GM13976 (cell line): Measurements from ENCODE around the gene RUNX1.
"Not testable (repeated sequence)": the region's sequence is repeated elsewhere in the genome, so short reads cannot be mapped to it uniquely, and the experiment has no call there.

Experiments
- DNase-seq: peaks from one replicate; pipeline ENCODE4 v3.0.0; 2012; ENCODE audit warnings: low spot score
- CTCF ChIP-seq: IDR thresholded peaks from 2 replicates; pipeline ENCODE4 v1.5.1; 2012; ENCODE audit warnings: borderline replicate concordance, mild to moderate bottlenecking; ENCODE audit not compliant: insufficient read depth; ENCODE audit errors: extremely low read depth, missing control alignments, control extremely low read depth
- in situ Hi-C: fragments of 300-500 bp; cut with MboI; formaldehyde crosslinking; loops from one replicate; pipeline ENCODE4 v1.12.0; 2022; ENCODE audit warnings: low sequenced_read_pairs, mixed read lengths, inconsistent platforms; ENCODE audit not compliant: unreplicated experiment

Gene RUNX1

GRCh38 chr21:34971656-34972055 lies 77.4 kb downstream of the RUNX1 start:
- in situ Hi-C loops = no loop called here
- no peak for TF ChIP-seq CTCF
- DNase-seq = no peak

- DNase-seq = no peak
- no peak for TF ChIP-seq CTCF
- in situ Hi-C loops = no loop called here
Observed at GRCh38 chr21:34970566-34970965, 78.5 kb downstream of the RUNX1 start.

DNA sequence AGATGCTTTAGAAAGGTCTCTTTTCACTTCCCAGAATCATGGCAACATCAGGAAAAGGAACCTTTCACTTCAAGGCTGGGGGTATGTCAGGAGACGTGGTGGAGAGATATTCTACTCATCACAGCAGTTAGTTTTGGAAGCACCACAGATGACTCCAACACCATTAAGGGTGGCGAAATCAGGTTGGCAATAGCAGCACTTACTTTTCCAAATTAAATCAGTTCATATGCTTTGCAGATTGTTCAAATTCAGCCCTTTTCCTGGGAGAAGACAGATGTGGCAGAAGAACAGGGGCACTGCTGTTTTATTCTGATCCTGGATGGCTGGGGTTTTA lies 79.0 kb downstream of the RUNX1 start:
- no peak for TF ChIP-seq CTCF
- in situ Hi-C loops = no loop called here
- no peak for DNase-seq

DNA sequence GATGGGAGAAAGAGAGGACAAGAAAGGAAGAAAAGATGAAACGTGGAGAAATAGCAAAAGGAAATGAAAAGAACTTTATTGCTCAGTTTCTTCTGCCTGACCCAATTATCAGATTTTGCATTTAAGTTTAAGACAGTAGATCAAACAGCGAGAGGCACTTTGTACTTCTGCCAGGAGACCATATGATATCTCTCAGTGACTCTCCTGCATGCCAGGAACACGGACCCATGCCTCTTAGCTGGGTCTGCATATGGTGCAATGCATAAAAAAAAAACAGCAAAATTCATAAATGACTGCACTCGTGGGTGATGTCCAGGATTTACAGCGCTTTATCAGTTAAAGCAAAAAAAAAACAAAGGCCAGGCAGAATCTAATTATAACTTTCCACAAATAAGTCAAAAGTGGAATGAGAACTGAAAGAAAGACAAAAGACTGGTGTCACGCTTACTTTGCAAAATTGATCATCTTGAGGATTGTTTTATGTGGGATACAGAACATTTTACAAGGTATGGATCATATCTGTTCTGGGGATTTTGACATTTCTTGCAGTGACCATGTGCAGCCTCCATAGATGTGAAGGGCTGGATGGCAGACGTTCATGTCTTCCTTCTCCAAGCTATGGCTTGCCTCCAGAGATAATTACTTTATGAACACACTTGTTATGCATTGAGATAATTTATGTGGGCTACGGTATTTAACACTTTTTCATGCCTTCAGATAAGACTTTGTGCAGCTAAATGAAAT lies 79.5 kb downstream of the RUNX1 start:
- in situ Hi-C loops = no loop called here
- no peak for TF ChIP-seq CTCF
- DNase-seq = no peak

- in situ Hi-C loops = no loop called here
- no peak for DNase-seq
- no peak for TF ChIP-seq CTCF
Observed at GRCh38 chr21:34968414-34969333, 80.4 kb downstream of the RUNX1 start.

GRCh38 chr21:34967509-34968289 lies 81.4 kb downstream of the RUNX1 start:
- no peak for DNase-seq
- TF ChIP-seq CTCF = no peak
- in situ Hi-C loops = no loop called here

GRCh38 chr21:34966881-34967280 lies 82.2 kb downstream of the RUNX1 start:
- in situ Hi-C loops, DNase-seq: not testable (repeated sequence)
